Measurements from ENCODE around the gene PAX2. TPM values are rescaled to one million over a fixed set of nuclear protein-coding genes. Genes with fewer than 3 reads are reported as not detected.

The PAX2 gene
- total RNA-seq (ENCODE audit: low replicate concordance) = not detected in 2 replicates

DNA sequence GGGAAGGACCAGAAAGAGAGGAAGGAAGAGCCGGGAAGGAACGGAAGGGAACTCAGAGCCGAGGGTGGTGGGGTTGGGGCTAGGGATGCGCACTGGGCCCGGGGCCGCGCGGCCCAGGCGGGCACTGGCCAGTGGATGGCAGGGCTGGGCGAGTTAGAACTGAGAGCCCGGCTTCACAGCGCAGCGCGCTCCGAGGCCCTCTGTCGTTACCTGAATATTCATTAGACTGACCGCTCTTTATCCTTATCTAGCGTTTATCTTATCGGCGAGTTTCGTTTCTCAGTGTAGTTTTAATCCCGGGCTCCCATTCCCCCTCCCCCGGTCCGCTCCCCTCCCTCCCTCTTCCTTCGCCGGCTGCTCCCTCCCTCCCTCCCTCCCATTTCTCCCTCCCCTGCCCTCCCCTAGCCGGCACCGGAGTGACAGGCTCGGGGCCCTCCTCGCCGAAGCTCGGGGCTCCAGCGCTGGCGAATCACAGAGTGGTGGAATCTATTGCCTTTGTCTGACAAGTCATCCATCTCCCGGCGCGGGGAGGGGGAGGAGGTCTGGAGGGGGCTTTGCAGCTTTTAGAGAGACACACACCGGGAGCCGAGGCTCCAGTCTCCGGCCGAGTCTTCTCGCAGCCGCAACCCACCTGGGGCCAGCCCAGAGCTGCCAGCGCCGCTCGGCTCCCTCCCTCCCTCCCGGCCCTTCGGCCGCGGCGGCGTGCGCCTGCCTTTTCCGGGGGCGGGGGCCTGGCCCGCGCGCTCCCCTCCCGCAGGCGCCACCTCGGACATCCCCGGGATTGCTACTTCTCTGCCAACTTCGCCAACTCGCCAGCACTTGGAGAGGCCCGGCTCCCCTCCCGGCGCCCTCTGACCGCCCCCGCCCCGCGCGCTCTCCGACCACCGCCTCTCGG lies at the start of gene PAX2:
Gene PAX2 (plus strand): TSS at position 596 of the 895 bp plus-strand sequence. CDS start 679 bp downstream, outside the sequence.

Other genes with a start within 250 kb of the PAX2 start
- gene SEC31B, start 225.7 kb upstream of the PAX2 start, total RNA-seq (ENCODE audit: low replicate concordance) = 1.4 and 2.3 TPM in 2 replicates
- gene NDUFB8, start 215.7 kb upstream of the PAX2 start, total RNA-seq (ENCODE audit: low replicate concordance) = 105 and 269 TPM in 2 replicates
- 9.9 and 11.1 TPM in 2 replicates for gene HIF1AN, start 209.6 kb upstream of the PAX2 start, total RNA-seq (ENCODE audit: low replicate concordance)
- 13.1 and 21.0 TPM in 2 replicates for gene SLF2, start 167.4 kb downstream of the PAX2 start, total RNA-seq (ENCODE audit: low replicate concordance)
- gene SEMA4G, start 223.9 kb downstream of the PAX2 start, total RNA-seq (ENCODE audit: low replicate concordance) = 0.47 and 0.53 TPM in 2 replicates
- 60.5 and 82.1 TPM in 2 replicates for gene MRPL43, start 241.9 kb downstream of the PAX2 start, total RNA-seq (ENCODE audit: low replicate concordance)
- 5.0 and 5.9 TPM in 2 replicates for gene TWNK, start 242.0 kb downstream of the PAX2 start, total RNA-seq (ENCODE audit: low replicate concordance)